ENCODE data around the gene UNC13D.
"Not testable (repeated sequence)": the region's sequence is repeated elsewhere in the genome, so short reads cannot be mapped to it uniquely, and the experiment has no call there.

The UNC13D gene

GRCh38 chr17:75819116-75819515 lies 25.1 kb downstream of the UNC13D start:
- DNase-seq, result no peak

GRCh38 chr17:75818326-75818885 lies 25.8 kb downstream of the UNC13D start:
- no peak for DNase-seq

DNA sequence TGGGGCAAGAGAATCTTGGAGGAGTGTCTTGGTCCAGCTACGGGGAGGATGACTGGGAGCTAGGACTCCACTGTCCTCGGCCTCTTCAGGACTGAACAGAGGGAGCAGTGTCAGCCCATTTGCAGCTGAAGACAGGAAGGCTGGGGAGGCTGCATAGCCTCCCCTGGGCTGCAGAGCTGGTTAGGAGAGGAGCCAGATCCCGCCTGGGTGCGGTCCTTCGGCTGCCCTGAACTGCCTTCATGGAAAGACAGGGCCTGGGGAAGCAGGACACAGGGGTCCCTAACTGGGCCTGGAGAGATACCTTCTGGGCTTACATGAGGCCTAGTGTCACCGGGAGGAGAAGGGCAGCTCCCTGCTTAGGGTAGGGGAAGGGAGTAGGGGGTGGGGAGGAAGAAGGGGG lies 26.6 kb downstream of the UNC13D start:
- no peak for DNase-seq

DNA sequence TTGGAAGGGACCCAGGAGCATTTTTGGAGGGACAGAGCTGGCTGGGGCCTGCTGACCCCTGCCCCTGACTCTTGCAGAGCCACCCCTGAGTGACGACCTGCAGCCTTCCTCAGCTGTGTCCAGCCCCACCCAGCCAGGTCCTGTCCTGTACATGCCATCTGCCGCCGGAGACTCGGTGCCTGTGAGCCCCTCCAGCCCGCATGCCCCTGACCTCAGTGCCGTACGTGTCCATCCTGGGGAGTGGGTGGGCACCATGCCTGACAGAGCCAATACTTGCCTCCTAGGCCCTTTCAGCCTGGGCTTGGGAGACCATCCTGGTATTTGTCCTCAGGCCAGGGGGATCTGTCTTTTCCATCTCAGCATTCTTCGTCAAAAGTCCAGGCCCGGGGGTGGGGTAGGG lies 27.5 kb downstream of the UNC13D start:
- no peak for DNase-seq

DNA sequence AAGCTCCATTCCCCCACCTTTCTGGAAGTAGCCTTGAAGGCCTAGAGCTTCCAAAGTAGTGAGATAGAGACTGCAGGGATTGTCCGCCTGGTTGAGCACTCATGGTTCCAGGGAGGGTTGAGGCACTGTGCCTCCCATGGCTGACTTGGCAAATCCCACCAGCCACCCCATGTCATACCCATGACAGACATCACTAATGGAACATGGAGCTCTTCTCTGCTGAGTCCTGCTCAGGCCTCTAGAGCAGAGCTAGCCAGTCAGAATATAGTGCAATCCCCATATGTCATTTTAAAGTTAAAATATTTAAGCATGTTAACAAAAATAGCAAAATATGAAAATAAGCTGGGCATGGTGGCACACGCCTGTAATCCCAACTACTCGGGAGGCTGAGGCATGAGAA lies 28.8 kb downstream of the UNC13D start:
- no peak for DNase-seq

DNA sequence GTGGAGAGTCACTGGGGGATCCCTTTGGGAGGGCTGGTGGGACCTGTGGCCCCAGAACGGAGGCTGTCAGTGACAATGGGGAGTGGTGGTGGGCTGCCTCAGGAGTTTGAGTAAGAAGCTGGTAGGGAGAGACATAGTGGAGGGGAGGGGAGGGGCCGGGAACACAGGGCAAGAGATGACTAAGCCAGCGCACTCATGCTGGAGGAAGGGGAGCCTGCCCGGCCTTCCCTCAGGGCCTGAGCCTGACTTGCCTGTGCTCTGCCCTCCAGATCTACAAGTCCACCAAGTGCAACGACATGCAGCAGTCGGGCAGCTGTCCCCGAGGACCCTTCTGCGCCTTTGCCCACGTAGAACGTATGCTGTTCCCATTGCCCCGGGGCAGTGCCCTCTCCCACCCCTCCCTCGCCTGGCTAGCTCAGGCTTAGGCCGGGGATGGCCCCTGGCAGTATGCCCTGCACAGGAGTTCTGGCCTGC lies 29.3 kb downstream of the UNC13D start:
- no peak for DNase-seq

DNA sequence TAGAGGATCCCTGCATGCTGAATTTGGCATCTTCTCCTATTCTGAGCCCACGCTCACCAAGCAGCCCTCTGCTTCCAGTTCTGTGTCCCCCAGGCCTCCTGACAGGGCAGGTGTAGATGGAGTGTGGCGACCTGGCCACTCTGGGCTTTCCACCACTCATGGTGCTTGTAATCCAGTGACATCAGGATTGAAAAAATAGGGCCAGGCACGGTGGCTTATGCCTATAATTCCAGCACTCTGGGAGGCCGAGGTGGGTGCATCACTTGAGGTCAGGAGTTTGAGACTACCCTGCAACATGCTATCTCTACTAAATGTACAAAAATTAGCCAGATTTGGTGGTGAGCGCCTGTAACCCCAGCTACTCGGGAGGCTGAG lies 30.2 kb downstream of the UNC13D start:
- no peak for DNase-seq

DNA sequence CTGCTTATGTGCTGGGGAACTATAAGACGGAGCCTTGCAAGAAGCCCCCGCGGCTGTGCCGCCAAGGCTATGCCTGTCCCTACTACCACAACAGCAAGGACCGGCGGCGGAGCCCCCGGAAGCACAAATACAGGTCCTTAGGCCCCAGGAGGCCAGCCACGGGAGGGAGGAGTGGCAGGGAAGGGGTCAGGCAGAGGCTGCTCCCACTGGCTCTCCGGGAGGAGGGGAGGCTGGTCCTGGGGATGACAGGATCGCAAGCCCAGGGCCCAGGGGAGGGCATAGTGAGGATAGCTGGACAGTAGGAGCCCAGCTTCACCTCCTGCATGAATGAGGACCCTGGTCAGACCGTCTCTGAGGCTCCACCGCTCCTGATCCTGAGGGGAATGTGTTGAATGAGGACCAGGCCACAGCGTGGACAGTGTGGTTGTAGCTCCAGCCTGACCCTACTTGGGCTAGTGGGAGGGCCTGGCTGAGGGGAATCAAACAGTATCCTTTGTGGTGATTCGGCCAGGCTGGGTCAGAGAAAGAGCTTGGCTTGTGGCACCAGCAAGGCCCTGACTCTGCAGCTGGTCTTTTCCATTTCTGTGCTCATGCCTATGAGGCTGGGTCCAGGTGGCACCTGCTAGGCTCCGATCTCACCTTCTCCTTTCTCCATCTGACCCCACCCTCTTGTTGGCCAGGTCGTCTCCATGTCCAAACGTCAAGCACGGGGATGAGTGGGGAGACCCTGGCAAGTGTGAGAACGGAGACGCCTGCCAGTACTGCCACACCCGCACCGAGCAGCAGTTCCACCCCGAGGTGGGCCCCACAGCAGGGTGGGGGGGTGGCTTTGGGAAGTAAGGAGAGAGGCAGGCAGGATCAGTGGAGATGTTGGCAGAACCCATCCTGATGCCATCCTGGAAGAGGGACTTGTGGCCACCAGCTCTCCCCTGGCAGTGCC lies 30.9 kb downstream of the UNC13D start:
- DNase-seq, result no peak

DNA sequence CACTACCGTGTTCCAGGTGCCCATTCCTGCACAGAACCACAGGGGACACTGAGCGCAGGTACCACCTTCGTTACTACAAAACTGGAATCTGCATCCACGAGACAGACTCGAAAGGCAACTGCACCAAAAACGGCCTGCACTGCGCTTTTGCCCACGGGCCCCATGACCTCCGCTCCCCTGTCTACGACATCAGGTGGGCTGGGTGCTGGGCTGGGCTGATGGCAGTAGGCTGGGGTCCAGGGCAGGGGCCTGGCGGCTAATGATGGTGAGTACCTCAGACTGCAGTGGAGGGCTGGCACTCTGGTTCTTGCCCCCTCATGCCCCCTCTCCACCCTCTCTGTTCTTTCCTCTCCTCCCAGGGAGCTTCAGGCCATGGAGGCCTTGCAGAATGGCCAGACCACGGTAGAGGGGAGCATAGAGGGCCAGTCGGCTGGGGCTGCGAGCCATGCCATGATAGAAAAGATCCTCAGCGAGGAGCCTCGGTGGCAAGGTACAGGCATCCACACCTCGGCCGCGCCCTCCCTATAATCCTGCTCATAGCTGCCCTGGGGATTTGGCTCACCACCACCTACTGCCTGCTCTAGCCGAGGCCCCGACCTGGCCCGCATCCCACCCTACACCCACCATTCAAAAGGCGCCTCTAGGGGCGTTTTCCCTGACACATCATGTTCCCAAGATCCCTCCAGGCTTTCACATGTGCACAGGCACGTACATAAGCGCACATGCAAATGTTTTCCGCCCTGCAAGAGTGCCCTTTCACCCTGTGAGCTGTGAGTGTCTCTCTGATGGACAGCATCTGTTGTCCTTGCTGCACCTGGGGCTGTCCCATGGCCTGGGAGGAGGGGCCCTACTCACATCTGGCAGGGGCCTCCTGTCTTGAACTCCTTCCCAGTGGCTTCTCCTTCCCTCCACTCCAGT lies 31.8 kb downstream of the UNC13D start:
- DNase-seq, result no peak

- no peak for DNase-seq
Observed at GRCh38 chr17:75811174-75811573, 33.0 kb downstream of the UNC13D start.

- DNase-seq, result not testable (repeated sequence)
Observed at GRCh38 chr17:75810756-75811155, 33.4 kb downstream of the UNC13D start.

DNA sequence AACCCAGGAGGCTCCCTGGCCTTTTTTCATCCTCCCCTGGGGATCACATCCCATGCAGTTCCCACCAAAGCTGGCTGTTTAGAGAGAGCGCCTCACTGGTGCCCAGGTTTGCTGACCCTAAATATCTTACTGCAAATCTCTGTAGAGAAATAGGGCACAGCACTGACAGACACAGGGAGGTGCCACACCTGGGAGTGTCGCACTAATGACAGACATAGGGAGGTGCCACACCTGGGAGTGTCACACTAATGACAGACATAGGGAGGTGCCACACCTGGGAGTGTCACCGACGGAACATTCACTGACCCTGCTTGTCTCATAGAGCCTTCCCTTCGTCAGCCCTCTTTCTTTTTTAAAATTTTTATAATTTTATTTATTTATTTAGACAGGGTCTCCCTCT lies 34.0 kb downstream of the UNC13D start:
- no peak for DNase-seq

- no peak for DNase-seq
Observed at GRCh38 chr17:75809631-75810111, 34.5 kb downstream of the UNC13D start.

- no peak for DNase-seq
Observed at GRCh38 chr17:75808905-75809621, 35.1 kb downstream of the UNC13D start.

GRCh38 chr17:75808549-75808904 lies 35.7 kb downstream of the UNC13D start:
- DNase-seq, result no peak

- DNase-seq, result no peak
Observed at GRCh38 chr17:75807861-75808260, 36.3 kb downstream of the UNC13D start.

DNA sequence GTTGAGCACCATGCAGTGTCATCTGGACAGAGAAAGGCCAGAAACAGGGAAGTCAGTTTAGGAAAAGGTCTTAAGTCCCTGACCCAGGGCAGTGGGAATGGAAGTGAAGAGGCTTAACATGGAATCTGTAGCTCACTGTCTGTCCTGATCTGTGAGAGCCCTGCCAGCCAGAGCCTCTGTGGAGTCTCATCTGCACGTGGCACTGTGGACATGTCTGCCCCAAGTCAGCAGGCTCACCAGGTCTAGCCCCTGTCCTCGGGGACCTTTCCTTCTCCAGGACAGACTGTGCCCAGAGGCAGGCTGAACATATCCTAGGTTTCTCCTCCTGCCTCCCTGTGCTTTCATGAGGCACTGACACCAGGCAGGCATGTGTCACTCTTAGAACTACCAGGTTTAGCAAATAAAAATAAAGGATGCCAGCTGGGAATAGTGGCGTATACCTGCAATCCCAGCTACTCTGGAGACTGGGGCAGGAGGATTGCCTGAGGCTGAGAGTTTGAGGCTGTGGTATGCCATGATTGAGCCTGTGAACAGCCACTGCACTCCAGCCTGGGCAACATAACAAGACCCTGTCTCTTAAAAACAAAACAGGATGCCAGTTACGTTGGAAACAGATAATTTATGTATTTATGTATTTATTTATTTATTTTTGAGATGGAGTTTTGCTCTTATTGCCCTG lies 37.2 kb downstream of the UNC13D start:
- no peak for DNase-seq

- no peak for DNase-seq
Observed at GRCh38 chr17:75803883-75804282, 40.3 kb downstream of the UNC13D start.

DNA sequence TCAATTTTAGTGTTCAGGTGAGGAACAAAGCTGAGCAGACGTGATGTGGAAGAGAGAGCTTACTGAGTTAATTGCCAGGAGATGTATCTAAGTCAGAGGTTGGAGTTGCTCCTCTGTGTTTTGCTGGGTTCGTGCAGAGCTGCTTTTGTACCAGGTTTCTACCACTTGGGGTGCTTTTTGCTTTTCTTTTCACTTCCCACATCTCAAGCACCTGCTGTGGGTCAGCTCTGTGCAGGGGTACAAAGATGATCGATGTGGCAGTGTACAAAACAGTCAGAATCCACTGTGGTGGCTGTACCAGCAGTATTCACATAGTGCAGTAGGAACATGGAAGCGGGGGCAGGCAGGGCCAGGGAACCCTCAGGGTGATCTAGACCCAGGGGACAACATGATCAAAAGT lies 44.8 kb downstream of the UNC13D start:
- DNase-seq, result no peak

DNA sequence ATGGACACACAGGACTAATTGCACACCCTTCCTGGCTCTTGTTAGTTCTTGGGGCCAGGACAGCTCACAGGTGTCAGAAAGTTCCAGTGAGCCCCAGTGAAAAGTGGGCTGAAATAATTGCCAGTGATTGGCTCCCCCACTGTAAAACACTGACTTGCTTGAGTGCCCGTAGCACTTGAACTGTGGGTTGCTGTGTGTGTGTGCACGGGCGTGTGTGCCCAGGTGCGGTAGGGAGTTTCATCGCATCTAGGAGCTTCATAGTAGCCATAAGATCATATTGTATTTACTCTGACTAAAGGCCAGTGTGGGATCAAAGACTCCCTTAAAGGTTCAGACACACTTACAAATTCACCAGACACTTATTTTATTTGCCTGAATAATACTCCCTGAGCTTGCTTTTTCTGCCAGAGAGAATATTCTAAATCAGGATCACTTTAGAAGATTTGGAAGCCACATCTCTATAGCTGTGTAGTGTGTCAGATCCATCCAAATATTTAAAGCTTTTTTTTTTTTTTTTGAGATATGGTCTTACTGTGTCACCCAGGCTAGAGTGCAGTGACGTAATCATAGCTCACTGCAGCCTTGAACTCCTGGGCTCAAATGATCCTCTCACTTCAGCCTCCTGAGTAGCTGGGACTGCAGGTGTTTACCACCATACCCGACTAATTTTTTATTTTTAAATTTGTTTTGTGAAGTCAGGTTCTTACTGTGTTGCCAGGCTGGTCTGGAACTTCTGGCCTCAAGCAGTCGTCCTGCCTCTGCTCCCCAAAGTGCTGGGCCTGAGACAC lies 48.2 kb downstream of the UNC13D start:
- DNase-seq, result no peak

- DNase-seq, result no peak
Observed at GRCh38 chr17:75793460-75793859, 50.7 kb downstream of the UNC13D start.
